ENCODE measurements around the gene KCNMA1. TPM values are rescaled to one million over a fixed set of nuclear protein-coding genes. Genes with fewer than 3 reads are reported as not detected.
A peak's percentile ranks its signal among the peaks of the same experiment; 100 is the strongest.

The KCNMA1 gene
- total RNA-seq, 2 donors from 2014 or later: 23.2 to 44.5 TPM

DNA sequence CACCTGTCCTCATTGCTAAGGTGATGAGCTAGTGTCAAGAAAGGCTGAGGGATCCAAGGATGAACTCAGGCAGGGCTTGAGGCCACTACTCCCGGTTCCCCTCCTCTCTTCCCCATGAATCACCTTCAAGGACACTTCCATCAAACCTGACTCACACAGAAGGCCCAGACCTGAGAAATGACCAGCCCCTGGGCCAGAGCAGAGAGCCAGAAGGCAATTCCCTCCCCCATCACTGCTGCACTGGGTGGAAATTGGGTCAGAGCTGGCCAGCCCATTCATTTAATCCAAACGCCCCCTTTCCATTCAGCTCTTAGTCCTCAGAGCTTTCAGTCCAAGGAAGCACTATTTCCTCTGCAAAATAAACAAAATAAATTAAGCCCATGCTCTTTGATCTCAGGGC, 182.0 kb downstream of the KCNMA1 start:
- H3K4me3 ChIP-seq: no peak overlapping the region
- no peaks in the 10 kb centered on the region for H3K9me3 ChIP-seq
- H3K9ac ChIP-seq (ENCODE audit: low read depth in 2 of 2, low read length in 2 of 2): no peak overlapping the region
- no peaks in the 10 kb centered on the region for H3K4me1 ChIP-seq
- H3K36me3 ChIP-seq: no peaks in the 10 kb centered on the region
- no peaks in the 10 kb centered on the region for H3K27me3 ChIP-seq
- no peak overlapping the region for H3K27ac ChIP-seq
- intact Hi-C loops (cut with DNase I): loop anchor here (5.0 kb wide), 1 partner anchor 187 kb away; no protein-coding TSS in a partner anchor
- TF ChIP-seq, protein P1, sequence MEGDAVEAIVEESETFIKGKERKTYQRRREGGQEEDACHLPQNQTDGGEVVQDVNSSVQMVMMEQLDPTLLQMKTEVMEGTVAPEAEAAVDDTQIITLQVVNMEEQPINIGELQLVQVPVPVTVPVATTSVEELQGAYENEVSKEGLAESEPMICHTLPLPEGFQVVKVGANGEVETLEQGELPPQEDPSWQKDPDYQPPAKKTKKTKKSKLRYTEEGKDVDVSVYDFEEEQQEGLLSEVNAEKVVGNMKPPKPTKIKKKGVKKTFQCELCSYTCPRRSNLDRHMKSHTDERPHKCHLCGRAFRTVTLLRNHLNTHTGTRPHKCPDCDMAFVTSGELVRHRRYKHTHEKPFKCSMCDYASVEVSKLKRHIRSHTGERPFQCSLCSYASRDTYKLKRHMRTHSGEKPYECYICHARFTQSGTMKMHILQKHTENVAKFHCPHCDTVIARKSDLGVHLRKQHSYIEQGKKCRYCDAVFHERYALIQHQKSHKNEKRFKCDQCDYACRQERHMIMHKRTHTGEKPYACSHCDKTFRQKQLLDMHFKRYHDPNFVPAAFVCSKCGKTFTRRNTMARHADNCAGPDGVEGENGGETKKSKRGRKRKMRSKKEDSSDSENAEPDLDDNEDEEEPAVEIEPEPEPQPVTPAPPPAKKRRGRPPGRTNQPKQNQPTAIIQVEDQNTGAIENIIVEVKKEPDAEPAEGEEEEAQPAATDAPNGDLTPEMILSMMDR (IDR thresholded peaks at IDR 0.05): no peak
- DNase-seq: no peak

DNA sequence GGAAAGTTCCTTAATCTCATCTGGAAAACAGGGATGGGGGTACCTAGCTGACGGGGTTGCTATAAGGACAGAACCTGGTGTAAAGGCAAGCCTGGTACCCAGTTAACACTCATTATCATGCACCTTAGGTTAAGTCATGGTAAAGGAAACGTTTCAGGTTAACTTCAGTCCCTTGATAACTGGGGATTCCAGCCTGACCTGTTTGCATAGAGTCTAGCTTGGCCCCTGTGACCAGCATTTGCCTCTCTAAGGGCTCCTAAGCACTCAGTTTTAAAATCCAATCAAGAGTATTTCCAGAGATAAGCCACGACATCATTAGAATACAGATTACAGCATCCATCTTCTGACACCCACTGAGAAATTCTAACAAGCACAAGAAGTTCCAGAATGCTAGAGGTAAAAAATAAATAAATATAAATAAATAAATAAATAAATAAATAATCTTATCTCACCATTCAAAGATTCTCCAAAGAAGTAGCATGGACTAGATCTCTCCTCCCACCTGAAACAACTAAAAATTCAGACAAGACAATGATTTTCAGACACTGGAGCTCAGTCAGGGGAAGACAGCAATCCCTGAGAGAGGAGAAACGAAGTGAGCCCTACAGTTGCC, 184.6 kb downstream of the KCNMA1 start:
- intact Hi-C loops (cut with DNase I): no loop called here
- TF ChIP-seq, protein P1 (IDR thresholded peaks at IDR 0.05): no peak

DNA sequence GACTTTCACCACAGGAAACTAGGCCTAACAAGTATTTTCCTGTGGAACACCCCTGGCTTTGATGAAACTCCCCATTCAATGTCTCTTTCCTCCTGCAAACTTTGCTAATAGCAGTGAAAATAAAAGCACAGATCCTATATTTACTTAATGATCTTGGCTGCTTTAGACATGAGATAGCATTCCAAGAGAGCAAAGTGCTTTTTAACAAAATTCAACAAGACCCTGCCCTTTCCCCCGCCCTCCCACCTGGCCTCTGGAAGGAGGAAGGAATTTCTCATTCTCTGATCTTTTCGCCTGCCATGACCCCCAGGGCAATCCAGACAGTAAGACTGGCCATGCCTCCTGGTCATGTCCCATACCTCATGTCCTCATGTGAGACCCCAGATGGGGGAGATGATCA, 185.7 kb downstream of the KCNMA1 start:
- no peak for DNase-seq
- no peak overlapping the region for H3K4me3 ChIP-seq
- no peaks in the 10 kb centered on the region for H3K9me3 ChIP-seq
- no peaks in the 10 kb centered on the region for H3K27me3 ChIP-seq
- intact Hi-C loops (cut with DNase I): no loop called here
- H3K36me3 ChIP-seq: no peaks in the 10 kb centered on the region
- H3K27ac ChIP-seq: no peak overlapping the region
- TF ChIP-seq, protein P1 (IDR thresholded peaks at IDR 0.05): no peak
- no peak overlapping the region for H3K9ac ChIP-seq (ENCODE audit: low read depth in 2 of 2, low read length in 2 of 2)
- H3K4me1 ChIP-seq: no peaks in the 10 kb centered on the region

More for the DNA sequence above, 184.6 kb downstream of the KCNMA1 start:
- Histone ChIP-seq H3K36me3 (no peaks in the 10 kb centered on the region), H3K27ac (no peak overlapping the region), H3K4me3 (no peak overlapping the region), H3K9me3 (no peaks in the 10 kb centered on the region), H3K27me3 (no peaks in the 10 kb centered on the region), H3K9ac (ENCODE audit: low read depth in 2 of 2, low read length in 2 of 2) (no peak overlapping the region), H3K4me1 (no peaks in the 10 kb centered on the region)
- DNase-seq: no peak

DNA sequence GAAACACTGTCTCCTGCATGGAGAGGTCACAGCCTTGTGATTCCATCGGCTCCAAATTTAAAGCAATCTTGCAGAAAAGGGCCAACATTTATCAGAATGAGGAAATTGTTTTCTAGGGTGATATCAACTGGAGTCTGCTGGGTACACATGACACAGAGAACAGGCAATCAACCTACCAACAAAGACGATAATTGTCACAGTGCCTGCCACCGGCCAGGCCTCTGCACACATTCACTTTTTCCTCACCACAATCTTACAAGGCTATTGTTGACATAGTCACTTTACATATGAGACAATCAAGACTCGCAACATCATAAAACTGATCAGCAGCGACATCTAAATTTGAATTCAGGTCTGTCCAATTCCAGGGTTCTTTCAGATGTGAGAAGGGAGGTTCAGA, 189.4 kb downstream of the KCNMA1 start:
- DNase-seq: peak; percentile 34
- no peak overlapping the region for H3K9ac ChIP-seq (ENCODE audit: low read depth in 2 of 2, low read length in 2 of 2)
- H3K4me1 ChIP-seq: no peaks in the 10 kb centered on the region
- no peak overlapping the region for H3K27ac ChIP-seq
- no peaks in the 10 kb centered on the region for H3K36me3 ChIP-seq
- intact Hi-C loops (cut with DNase I): no loop called here
- TF ChIP-seq, protein P1 (IDR thresholded peaks at IDR 0.05): no peak
- H3K4me3 ChIP-seq: no peak overlapping the region
- no peaks in the 10 kb centered on the region for H3K9me3 ChIP-seq
- H3K27me3 ChIP-seq: no peaks in the 10 kb centered on the region

DNA sequence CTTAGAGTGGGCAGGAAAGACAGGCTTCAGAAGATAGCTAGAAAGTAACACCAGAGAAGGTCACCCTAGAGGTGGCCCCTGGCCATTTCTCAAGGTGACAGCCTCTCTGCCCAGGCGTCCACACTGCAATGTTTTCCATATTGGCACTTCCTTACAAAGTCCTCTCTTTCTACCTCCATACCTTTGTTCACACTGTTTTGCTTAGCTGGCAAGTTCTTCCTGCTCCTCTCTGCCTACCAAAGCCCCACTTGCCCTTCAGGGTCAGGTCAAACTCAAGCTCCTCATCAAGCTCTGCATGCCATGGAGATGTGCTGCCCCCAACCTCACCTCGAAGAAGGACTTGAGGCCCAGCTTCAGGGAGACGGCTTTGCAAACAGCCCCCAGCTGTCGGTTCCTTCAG, 190.9 kb downstream of the KCNMA1 start:
- no peak overlapping the region for H3K9ac ChIP-seq (ENCODE audit: low read depth in 2 of 2, low read length in 2 of 2)
- intact Hi-C loops (cut with DNase I): no loop called here
- H3K36me3 ChIP-seq: no peaks in the 10 kb centered on the region
- H3K9me3 ChIP-seq: no peaks in the 10 kb centered on the region
- no peaks in the 10 kb centered on the region for H3K4me1 ChIP-seq
- H3K4me3 ChIP-seq: no peak overlapping the region
- TF ChIP-seq, protein P1 (IDR thresholded peaks at IDR 0.05): no peak
- DNase-seq: no peak
- no peaks in the 10 kb centered on the region for H3K27me3 ChIP-seq
- H3K27ac ChIP-seq: no peak overlapping the region
